ENCODE measurements around the gene NUBPL. TPM values are rescaled to one million over a fixed set of nuclear protein-coding genes. Genes with fewer than 3 reads are reported as not detected.

Gene NUBPL
- total RNA-seq, 2 donors from 2014 or later: 9.2 to 30.0 TPM

GRCh38 chr14:31898838-31899528 is 337.8 kb downstream of the NUBPL start:
- no peak overlapping the region for H3K27ac ChIP-seq

GRCh38 chr14:31902002-31902401 is 340.8 kb downstream of the NUBPL start:
- H3K27me3 ChIP-seq (replicated peaks; ENCODE audit: insufficient read depth): no peaks in the 10 kb centered on the region
- H3K27ac ChIP-seq: no peak overlapping the region
- ATAC-seq (ENCODE audit: insufficient number of reproducible peaks, low FRiP score, low read depth): no peak
- no peaks in the 10 kb centered on the region for H3K36me3 ChIP-seq
- DNase-seq (ENCODE audit: low spot score): no peak
- H3K9me3 ChIP-seq: no peaks in the 10 kb centered on the region
- H3K4me1 ChIP-seq (ENCODE audit: control insufficient read depth in 1 of 2, low read depth in 2 of 2): no peaks in the 10 kb centered on the region
- no peak overlapping the region for H3K4me3 ChIP-seq
- TF ChIP-seq CTCF (IDR thresholded peaks at IDR 0.05): no peak

More at GRCh38 chr14:31898838-31899528, 337.8 kb downstream of the NUBPL start:
- H3K27me3 ChIP-seq (replicated peaks; ENCODE audit: insufficient read depth): no peaks in the 10 kb centered on the region
- no peaks in the 10 kb centered on the region for H3K9me3 ChIP-seq
- no peak for TF ChIP-seq CTCF (IDR thresholded peaks at IDR 0.05)
- no peaks in the 10 kb centered on the region for H3K36me3 ChIP-seq
- ATAC-seq (ENCODE audit: insufficient number of reproducible peaks, low FRiP score, low read depth) (no peak), DNase-seq (ENCODE audit: low spot score) (no peak)
- H3K4me3 ChIP-seq: no peak overlapping the region
- no peaks in the 10 kb centered on the region for H3K4me1 ChIP-seq (ENCODE audit: control insufficient read depth in 1 of 2, low read depth in 2 of 2)

GRCh38 chr14:31902945-31903646 is 341.9 kb downstream of the NUBPL start:
- no peak overlapping the region for H3K27ac ChIP-seq
- no peak for ATAC-seq (ENCODE audit: insufficient number of reproducible peaks, low FRiP score, low read depth)

GRCh38 chr14:31909977-31910376 is 348.8 kb downstream of the NUBPL start:
- ATAC-seq (ENCODE audit: insufficient number of reproducible peaks, low FRiP score, low read depth): no peak
- no peak for DNase-seq (ENCODE audit: low spot score)
- H3K36me3 ChIP-seq: no peaks in the 10 kb centered on the region
- H3K4me1 ChIP-seq (ENCODE audit: control insufficient read depth in 1 of 2, low read depth in 2 of 2): no peaks in the 10 kb centered on the region
- peaks cover 17% of the 10 kb centered on the region for H3K9me3 ChIP-seq
- no peaks in the 10 kb centered on the region for H3K27me3 ChIP-seq (replicated peaks; ENCODE audit: insufficient read depth)
- H3K27ac ChIP-seq: no peak overlapping the region
- no peak for TF ChIP-seq CTCF (IDR thresholded peaks at IDR 0.05)
- H3K4me3 ChIP-seq: no peak overlapping the region

More at GRCh38 chr14:31902945-31903646, 341.9 kb downstream of the NUBPL start:
- no peak for DNase-seq (ENCODE audit: low spot score)
- Histone ChIP-seq H3K4me3 (no peak overlapping the region), H3K27me3 (replicated peaks; ENCODE audit: insufficient read depth) (no peaks in the 10 kb centered on the region), H3K36me3 (no peaks in the 10 kb centered on the region), H3K9me3 (no peaks in the 10 kb centered on the region), H3K4me1 (ENCODE audit: control insufficient read depth in 1 of 2, low read depth in 2 of 2) (no peaks in the 10 kb centered on the region)
- TF ChIP-seq CTCF (IDR thresholded peaks at IDR 0.05): no peak

Other genes with a start within 250 kb of the NUBPL start
- 10 to 100 TPM; 39.1 to 43.6 TPM for gene HEATR5A, start 140.9 kb upstream of the NUBPL start, total RNA-seq
- 10 to 100 TPM; 28.9 to 56.5 TPM for gene DTD2, start 103.9 kb upstream of the NUBPL start, total RNA-seq
- not detected for gene GPR33, start 73.4 kb upstream of the NUBPL start, total RNA-seq

Measured in thoracic aorta (tissue), 2 donors.